Fibroblast of skin of left quadriceps (primary cell): ENCODE measurements around the gene WSB2.

Experiments
- DNase-seq, 2 experiments: peaks; one replicate each; pipeline ENCODE4 v3.0.0-alpha.2; 2013; ENCODE audit warnings: low read depth in 2 of 2

The WSB2 gene

GRCh38 chr12:117994551-117995438 lies 66.2 kb downstream of the WSB2 start:
- DNase-seq, result no peak

GRCh38 chr12:117986705-117987469 lies 74.1 kb downstream of the WSB2 start:
- peak; percentile 40 to 41 for DNase-seq

DNA sequence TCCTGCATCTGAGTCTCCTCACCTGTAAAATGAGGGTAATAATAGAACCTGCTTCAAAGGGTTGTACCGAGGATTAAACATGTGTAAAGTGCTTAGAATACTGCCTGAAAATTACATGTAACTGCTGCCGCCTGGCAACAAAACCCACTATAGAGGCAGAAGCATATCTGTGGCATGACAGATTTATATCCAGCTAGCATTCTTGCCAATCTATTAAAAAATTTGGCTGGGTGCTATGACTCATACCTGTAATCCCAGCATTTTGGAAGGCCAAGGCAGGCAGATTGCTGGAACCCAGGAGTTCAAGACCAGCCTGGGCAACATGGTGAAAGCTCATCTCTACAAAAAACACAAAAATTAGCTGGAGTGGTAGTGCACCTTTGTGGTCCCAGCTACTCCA lies 75.8 kb downstream of the WSB2 start:
- DNase-seq, result no peak
